IPS-18c (cell line): ENCODE results near the gene PCDH19.

Source experiments
- H3K4me3 ChIP-seq: 2 replicates; pipeline ENCODE4 v1.7.0; 2013; ENCODE audit warnings: low read depth, mild to moderate bottlenecking, low read length, moderate library complexity; ENCODE audit not compliant: insufficient read depth
- H3K9me3 ChIP-seq: one replicate; pipeline ENCODE4 v1.6.1; 2013; ENCODE audit warnings: mild to moderate bottlenecking, low read length, moderate library complexity; ENCODE audit not compliant: control insufficient read depth, insufficient read depth

Gene PCDH19

GRCh38 chrX:100408713-100409609 is 1.1 kb downstream of the PCDH19 start:
- Histone ChIP-seq H3K4me3 (peak overlapping the region; percentile 60), H3K9me3 (peaks cover 7% of the 10 kb centered on the region)

GRCh38 chrX:100407784-100408712 is 2.0 kb downstream of the PCDH19 start:
- H3K4me3 ChIP-seq = peak overlapping the region; percentile 41
- H3K9me3 ChIP-seq = peaks cover 7% of the 10 kb centered on the region

DNA sequence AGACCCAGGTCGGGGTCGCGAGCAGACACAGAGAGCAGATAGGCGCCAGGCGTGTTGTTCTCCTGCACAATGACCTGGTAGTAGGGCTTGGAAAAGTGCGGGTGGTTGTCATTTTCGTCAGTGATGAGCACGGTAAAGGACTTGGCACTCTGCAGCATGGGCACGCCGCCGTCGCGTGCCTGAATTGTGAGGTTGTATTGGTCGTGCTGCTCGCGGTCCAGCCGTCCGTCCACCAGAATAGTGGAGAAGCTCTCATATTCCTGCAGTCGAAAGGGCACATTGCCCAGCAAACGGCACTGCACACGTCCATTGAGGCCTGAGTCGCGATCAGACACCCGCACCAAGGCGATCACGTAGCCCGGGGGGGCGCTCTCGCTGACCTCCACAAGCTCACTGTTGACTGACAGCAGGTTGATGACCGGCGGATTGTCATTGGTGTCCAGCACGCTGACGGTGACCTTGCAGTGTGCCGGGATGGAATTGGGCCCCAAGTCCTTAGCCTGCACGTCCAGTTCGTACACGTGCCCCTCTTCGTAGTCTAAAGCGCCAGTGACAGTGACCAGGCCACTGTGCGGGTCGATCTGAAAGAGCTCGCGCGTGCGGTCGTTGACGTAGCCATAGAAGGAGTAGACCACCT is 2.8 kb downstream of the PCDH19 start:
- Histone ChIP-seq H3K4me3 (peak overlapping the region; percentile 41; the same call in 1 of the 2 replicates), H3K9me3 (peaks cover 7% of the 10 kb centered on the region)

- Histone ChIP-seq H3K9me3 (peaks cover 7% of the 10 kb centered on the region), H3K4me3 (no peak overlapping the region)
Observed at GRCh38 chrX:100405424-100405823, 4.6 kb downstream of the PCDH19 start.

DNA sequence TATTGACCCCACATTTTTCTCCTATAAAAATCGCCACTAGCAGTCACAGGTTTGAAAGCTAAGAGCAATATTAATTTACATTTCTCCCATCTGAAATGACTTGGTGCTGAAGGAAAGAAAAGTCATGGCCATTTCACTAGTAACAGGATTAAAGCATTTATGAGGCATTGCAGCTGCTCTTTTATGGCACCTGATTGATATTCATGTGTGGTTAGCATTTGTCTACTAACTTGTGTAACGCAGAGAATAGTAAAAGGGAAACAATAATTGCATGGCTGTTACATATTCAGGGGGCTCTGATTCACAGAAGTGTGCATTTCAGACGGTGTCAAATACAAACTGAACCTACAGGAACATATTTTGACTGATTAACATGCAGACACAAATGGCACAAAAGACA is 5.2 kb downstream of the PCDH19 start:
- H3K4me3 ChIP-seq = no peak overlapping the region
- H3K9me3 ChIP-seq = peaks cover 7% of the 10 kb centered on the region

- no peak overlapping the region for H3K4me3 ChIP-seq
- no peaks in the 10 kb centered on the region for H3K9me3 ChIP-seq
Observed at GRCh38 chrX:100395781-100396180, 14.3 kb downstream of the PCDH19 start.

DNA sequence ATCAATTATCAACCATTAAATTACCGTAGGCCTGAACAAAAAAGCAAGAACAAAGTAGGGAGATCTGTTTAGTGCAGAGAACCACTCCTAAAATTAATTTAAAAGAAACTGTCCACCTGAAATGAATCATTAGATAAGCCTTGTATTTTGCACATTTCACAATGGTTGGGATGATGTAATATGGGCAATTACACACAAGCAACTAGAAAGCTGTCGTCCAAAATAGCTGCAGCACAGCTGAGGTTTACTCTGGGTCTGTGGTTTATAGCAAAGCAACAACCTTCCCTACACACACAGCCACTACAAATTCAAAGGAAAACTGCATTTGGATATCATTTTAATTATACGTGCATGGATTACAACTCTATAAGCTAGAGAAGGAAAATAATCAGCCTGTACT is 28.5 kb downstream of the PCDH19 start:
- Histone ChIP-seq H3K4me3 (no peak overlapping the region), H3K9me3 (no peaks in the 10 kb centered on the region)

GRCh38 chrX:100379388-100379986 is 30.6 kb downstream of the PCDH19 start:
- H3K9me3 ChIP-seq = no peaks in the 10 kb centered on the region
- no peak overlapping the region for H3K4me3 ChIP-seq

DNA sequence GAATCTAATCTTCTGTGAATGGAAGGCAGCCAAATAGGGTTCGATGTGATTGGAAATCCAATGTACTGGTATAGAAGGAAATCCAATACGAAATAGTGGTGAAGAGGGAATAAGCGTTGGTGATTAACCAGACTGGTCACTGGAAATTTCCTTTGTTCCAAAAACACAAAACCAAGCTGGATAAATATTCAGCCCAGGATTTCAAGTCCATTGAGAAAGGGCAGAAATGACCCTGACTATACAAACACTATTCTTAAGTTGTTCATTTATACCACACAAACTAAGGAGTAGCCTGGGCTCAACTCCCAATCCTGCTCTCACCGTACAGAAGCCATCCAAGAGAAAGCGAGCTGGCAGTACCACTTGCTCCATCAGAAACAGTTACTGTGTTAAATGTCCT is 32.2 kb downstream of the PCDH19 start:
- Histone ChIP-seq H3K9me3 (no peaks in the 10 kb centered on the region), H3K4me3 (no peak overlapping the region)

- Histone ChIP-seq H3K9me3 (peaks cover 1% of the 10 kb centered on the region), H3K4me3 (no peak overlapping the region)
Observed at GRCh38 chrX:100376576-100376975, 33.5 kb downstream of the PCDH19 start.

DNA sequence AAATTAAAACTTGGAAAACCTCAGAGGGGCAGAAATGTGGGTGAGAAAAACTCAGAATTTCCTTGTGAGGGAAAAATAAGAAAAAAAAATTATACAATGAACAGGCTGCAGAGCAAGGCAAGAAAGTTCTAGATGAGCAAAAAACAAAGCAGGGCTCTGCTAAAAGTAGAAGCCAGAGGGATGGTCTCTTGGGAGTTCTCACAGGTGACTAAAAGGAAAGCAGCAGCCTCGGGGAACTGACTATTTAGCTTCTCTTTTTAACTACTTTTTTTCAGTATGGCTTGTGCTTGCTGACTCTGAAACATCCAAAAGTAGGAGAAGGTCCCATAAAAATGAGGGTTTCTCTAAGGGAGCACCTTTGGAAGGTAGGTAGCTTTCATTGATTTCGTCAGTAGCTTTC is 36.4 kb downstream of the PCDH19 start:
- peaks cover 2% of the 10 kb centered on the region for H3K9me3 ChIP-seq
- no peak overlapping the region for H3K4me3 ChIP-seq

- Histone ChIP-seq H3K4me3 (no peak overlapping the region), H3K9me3 (peaks cover 2% of the 10 kb centered on the region)
Observed at GRCh38 chrX:100368167-100368566, 41.9 kb downstream of the PCDH19 start.

DNA sequence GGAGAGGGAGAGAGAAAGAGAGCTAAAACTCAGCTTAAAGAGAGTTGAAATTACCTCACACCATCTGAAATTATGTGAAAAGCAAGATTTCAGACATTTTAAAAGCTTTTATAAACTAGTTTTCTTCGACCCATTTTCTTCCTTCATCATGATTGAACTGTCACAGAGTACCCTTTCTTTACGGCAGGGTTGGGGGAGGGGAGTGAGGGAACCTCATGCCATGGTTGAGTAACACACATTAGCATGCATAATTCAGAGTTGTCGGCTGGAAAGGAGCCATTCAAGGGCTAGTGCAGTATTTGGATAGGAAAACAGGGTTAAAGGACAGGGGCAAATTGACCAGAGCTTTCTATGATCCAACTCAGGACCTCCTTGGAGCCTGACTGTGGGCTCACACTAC is 46.2 kb downstream of the PCDH19 start:
- Histone ChIP-seq H3K4me3 (no peak overlapping the region), H3K9me3 (no peaks in the 10 kb centered on the region)

DNA sequence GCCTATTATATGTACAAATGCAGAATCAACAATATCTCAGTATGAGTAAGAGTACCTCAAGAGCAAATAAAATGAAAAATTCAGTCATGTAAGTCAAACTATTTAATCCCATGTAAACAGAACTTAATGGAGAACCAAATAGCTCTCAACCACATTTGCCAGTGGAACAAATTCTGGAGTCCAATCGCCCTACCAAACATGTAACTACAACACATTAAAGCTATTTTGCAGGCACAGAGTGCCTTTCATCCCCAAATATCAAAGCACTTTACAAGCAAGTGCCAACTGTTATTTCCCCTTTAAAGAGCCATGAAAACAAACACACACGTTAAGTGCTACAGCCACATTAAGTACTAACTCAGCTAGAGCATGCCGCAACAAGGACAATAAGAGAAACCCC is 51.3 kb downstream of the PCDH19 start:
- Histone ChIP-seq H3K4me3 (no peak overlapping the region), H3K9me3 (no peaks in the 10 kb centered on the region)

GRCh38 chrX:100356351-100356896 is 53.6 kb downstream of the PCDH19 start:
- no peak overlapping the region for H3K4me3 ChIP-seq
- no peaks in the 10 kb centered on the region for H3K9me3 ChIP-seq

DNA sequence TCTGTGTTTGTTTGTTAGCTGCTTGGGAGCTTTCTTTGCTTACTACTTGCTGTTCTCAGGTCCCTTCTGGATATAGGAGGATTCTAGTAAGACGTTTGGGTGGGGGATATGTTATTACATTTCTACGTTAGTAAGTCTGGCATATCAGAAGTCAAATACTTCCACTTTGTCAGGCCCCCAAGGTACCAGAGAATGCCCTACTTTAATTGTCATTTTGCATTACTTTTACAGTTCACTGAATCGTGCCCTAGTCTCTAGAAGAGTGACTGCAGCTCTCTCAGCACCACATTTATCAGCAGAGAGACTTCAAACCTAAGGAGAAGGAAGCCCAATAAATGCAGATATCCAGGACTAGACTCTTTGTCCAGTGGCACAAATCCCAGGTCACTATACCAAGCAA is 54.4 kb downstream of the PCDH19 start:
- no peaks in the 10 kb centered on the region for H3K9me3 ChIP-seq
- no peak overlapping the region for H3K4me3 ChIP-seq

DNA sequence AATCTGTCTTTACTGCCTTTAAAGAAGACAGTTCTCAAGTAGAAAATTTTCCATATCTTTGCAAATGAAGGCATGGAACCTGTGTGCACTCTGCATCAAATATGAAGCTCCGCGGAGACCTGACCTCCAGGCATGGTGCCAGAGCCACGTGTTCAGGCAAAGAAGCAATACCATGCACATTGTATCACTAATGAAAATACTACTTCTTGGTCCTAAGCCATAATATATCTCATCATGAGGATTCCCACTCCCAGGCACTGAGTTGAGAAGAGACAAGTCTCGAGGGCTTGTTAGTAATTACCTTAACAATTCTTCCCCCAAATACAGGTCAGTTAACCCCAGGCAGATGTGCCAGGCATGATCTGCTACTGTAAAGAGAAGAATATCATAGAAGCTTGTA is 56.7 kb downstream of the PCDH19 start:
- H3K9me3 ChIP-seq = no peaks in the 10 kb centered on the region
- H3K4me3 ChIP-seq = no peak overlapping the region
